ENCODE measurements around the gene UGGT1. TPM values are rescaled to one million over a fixed set of nuclear protein-coding genes. Genes with fewer than 3 reads are reported as not detected.

UGGT1 gene
- polyA plus RNA-seq, 1 of the 3 experiments (the other 2 are of a cell fraction): 20.0 TPM

DNA sequence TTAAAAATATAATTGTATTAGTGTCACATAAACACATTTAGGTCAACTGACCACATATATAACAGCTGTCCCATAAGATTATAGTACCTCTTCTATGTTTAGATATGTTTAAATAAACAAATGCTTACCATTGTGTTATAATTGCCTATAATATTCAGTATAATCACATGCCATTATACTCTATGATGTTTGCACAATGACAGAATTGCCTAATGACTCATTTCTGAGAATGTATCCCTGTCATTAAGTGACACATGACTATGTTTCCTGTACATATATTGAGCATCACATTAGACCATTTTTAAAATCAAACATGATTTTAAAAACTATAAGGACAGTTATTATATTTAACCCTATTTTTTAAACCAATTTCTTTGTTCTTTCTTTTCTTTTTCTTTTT is 137.9 kb downstream of the UGGT1 start:
- POLR2A ChIA-PET: no interaction called here
- H3K36me3 ChIP-seq (replicated peaks in 1 of 2; ENCODE audit: control insufficient read depth in 1 of 2, insufficient read depth in 2 of 2, low read length in 1 of 2): no peaks in the 10 kb centered on the region
- H3K9me2 ChIP-seq: no peaks in the 10 kb centered on the region
- TF ChIP-seq, protein P1, sequence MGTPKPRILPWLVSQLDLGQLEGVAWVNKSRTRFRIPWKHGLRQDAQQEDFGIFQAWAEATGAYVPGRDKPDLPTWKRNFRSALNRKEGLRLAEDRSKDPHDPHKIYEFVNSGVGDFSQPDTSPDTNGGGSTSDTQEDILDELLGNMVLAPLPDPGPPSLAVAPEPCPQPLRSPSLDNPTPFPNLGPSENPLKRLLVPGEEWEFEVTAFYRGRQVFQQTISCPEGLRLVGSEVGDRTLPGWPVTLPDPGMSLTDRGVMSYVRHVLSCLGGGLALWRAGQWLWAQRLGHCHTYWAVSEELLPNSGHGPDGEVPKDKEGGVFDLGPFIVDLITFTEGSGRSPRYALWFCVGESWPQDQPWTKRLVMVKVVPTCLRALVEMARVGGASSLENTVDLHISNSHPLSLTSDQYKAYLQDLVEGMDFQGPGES (IDR thresholded peaks at IDR 0.05; ENCODE audit: low read depth, low read length): no peak
- TF ChIP-seq, protein P2, sequence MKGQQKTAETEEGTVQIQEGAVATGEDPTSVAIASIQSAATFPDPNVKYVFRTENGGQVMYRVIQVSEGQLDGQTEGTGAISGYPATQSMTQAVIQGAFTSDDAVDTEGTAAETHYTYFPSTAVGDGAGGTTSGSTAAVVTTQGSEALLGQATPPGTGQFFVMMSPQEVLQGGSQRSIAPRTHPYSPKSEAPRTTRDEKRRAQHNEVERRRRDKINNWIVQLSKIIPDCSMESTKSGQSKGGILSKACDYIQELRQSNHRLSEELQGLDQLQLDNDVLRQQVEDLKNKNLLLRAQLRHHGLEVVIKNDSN (IDR thresholded peaks at IDR 0.05; ENCODE audit: borderline replicate concordance, low read depth): no peak
- TF ChIP-seq FOSL2 (IDR thresholded peaks at IDR 0.05; ENCODE audit: borderline replicate concordance, low read depth) (no peak), POLR2AphosphoS5 (IDR thresholded peaks at IDR 0.05; ENCODE audit: low read depth, low read length) (no peak), TAF1 (IDR thresholded peaks at IDR 0.05; ENCODE audit: borderline replicate concordance, low read depth, low read length) (no peak), GABPA (IDR thresholded peaks at IDR 0.05; ENCODE audit: low read depth) (no peak), RAD21 (IDR thresholded peaks at IDR 0.05; ENCODE audit: low read length) (no peak), RXRA (IDR thresholded peaks at IDR 0.05; ENCODE audit: borderline replicate concordance, low read depth) (no peak), SMC3 (IDR thresholded peaks at IDR 0.05; ENCODE audit: low read depth, low read length) (no peak), FOXM1 (IDR thresholded peaks at IDR 0.05; ENCODE audit: low read depth) (no peak), RCOR1 (IDR thresholded peaks at IDR 0.05; ENCODE audit: low read length) (no peak), NFIC (IDR thresholded peaks at IDR 0.05; ENCODE audit: borderline replicate concordance) (no peak), EZH2phosphoT487 (IDR thresholded peaks at IDR 0.05; ENCODE audit: borderline replicate concordance, low read depth) (no peak)
- TF ChIP-seq, protein P3, sequence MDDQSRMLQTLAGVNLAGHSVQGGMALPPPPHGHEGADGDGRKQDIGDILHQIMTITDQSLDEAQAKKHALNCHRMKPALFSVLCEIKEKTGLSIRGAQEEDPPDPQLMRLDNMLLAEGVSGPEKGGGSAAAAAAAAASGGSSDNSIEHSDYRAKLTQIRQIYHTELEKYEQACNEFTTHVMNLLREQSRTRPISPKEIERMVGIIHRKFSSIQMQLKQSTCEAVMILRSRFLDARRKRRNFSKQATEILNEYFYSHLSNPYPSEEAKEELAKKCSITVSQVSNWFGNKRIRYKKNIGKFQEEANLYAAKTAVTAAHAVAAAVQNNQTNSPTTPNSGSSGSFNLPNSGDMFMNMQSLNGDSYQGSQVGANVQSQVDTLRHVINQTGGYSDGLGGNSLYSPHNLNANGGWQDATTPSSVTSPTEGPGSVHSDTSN (IDR thresholded peaks at IDR 0.05): no peak
- TF ChIP-seq, protein P4, sequence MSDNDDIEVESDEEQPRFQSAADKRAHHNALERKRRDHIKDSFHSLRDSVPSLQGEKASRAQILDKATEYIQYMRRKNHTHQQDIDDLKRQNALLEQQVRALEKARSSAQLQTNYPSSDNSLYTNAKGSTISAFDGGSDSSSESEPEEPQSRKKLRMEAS (IDR thresholded peaks at IDR 0.05; ENCODE audit: low read depth): no peak
- TF ChIP-seq, protein P5, sequence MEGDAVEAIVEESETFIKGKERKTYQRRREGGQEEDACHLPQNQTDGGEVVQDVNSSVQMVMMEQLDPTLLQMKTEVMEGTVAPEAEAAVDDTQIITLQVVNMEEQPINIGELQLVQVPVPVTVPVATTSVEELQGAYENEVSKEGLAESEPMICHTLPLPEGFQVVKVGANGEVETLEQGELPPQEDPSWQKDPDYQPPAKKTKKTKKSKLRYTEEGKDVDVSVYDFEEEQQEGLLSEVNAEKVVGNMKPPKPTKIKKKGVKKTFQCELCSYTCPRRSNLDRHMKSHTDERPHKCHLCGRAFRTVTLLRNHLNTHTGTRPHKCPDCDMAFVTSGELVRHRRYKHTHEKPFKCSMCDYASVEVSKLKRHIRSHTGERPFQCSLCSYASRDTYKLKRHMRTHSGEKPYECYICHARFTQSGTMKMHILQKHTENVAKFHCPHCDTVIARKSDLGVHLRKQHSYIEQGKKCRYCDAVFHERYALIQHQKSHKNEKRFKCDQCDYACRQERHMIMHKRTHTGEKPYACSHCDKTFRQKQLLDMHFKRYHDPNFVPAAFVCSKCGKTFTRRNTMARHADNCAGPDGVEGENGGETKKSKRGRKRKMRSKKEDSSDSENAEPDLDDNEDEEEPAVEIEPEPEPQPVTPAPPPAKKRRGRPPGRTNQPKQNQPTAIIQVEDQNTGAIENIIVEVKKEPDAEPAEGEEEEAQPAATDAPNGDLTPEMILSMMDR (IDR thresholded peaks at IDR 0.05): no peak
- H4K20me1 ChIP-seq (ENCODE audit: insufficient read depth): no peaks in the 10 kb centered on the region
- H3K4me3 ChIP-seq (ENCODE audit: low read depth in 2 of 2, low read length in 1 of 2): no peak overlapping the region
- CTCF ChIA-PET: interaction anchor here (0.7 to 1.3 kb wide), 3 partner anchors 9 to 167 kb away, joined by 3 to 4 read pairs (median 4); no protein-coding TSS in a partner anchor
- no peak overlapping the region for H3K4me2 ChIP-seq
- no peaks in the 10 kb centered on the region for H3K79me2 ChIP-seq (ENCODE audit: insufficient read depth)
- no peaks in the 10 kb centered on the region; a peak in 1 of 4 replicates for H3K4me1 ChIP-seq (ENCODE audit: control insufficient read depth in 1 of 2, insufficient read depth in 2 of 2, low read depth in 1 of 2, low read length in 1 of 2)
- H3K9me3 ChIP-seq: no peaks in the 10 kb centered on the region
- no peak overlapping the region for H2AFZ ChIP-seq (ENCODE audit: low read depth)
- H3F3A ChIP-seq (replicated peaks; ENCODE audit: insufficient read depth): no peaks in the 10 kb centered on the region
- no peak for DNase-seq
- H3K27me3 ChIP-seq (ENCODE audit: insufficient read depth): no peaks in the 10 kb centered on the region; the same call in 1 of the 2 replicates
- no peak overlapping the region for H3K27ac ChIP-seq (ENCODE audit: low read depth in 2 of 2, low read length in 1 of 2)
- H3K9ac ChIP-seq: no peak overlapping the region
